B cell (primary cell): Measurements from ENCODE around the gene KDF1. TPM values are rescaled to one million over a fixed set of nuclear protein-coding genes. Genes with fewer than 3 reads are reported as not detected.

Experiments used
- ATAC-seq: fragments of 200-7000 bp; cut with Tn5 transposase; one replicate; pipeline ENCODE4 v1.10.0; 2021; ENCODE audit warnings: low read depth, mild to moderate bottlenecking, moderate number of reproducible peaks, moderate library complexity
- CTCF ChIA-PET: fragments of 350-600 bp; sonication (Branson Sonifier 250); formaldehyde crosslinking; loops from one replicate; lab custom pipeline; 2021; ENCODE audit warnings: antibody characterized with exemption, inconsistent platforms; lab: Charles Lee
- POLR2A ChIA-PET: fragments of 350-600 bp; sonication (Branson Sonifier 250); formaldehyde crosslinking; loops from one replicate; lab custom pipeline; 2021; ENCODE audit warnings: antibody characterized with exemption; lab: Charles Lee
- DNase-seq: peaks from one replicate; pipeline ENCODE4 v3.0.0; 2013
- H2AFZ ChIP-seq: 2 replicates; pipeline ENCODE4 v1.6.1; 2012; ENCODE audit warnings: mild to moderate bottlenecking, low read depth, low read length; ENCODE audit not compliant: insufficient read depth, poor library complexity, severe bottlenecking
- H3K27ac ChIP-seq, 2 donors: 1 replicate in 1 of 2; 2 replicates in 1 of 2; pipeline ENCODE4 v1.5.1; 2012 to 2013; ENCODE audit warnings: low read length in 2 of 2, mild to moderate bottlenecking in 2 of 2, moderate library complexity in 1 of 2
- H3K27me3 ChIP-seq, 4 experiments: fragments of 200-600 bp in 1 of 4; sonication (generic) in 1 of 4; replicated peaks in 1 of 4; 1 replicate in 2 of 4; 2 replicates in 2 of 4; pipeline versions ENCODE4 v1.6.1 to v1.7.0; 2013 to 2016; ENCODE audit warnings: low read length in 3 of 4, mild to moderate bottlenecking in 2 of 4, mixed read lengths in 1 of 4, moderate library complexity in 1 of 4; ENCODE audit not compliant: insufficient read depth in 4 of 4, control insufficient read depth in 3 of 4; ENCODE audit errors: control extremely low read depth in 1 of 4
- H3K36me3 ChIP-seq, 2 experiments: replicated peaks in 1 of 2; 1 replicate in 1 of 2; 2 replicates in 1 of 2; pipeline versions ENCODE4 v1.6.1 to v1.7.1; 2013; ENCODE audit warnings: low read length in 1 of 2; ENCODE audit not compliant: insufficient read depth in 2 of 2, control insufficient read depth in 1 of 2; ENCODE audit errors: control extremely low read depth in 1 of 2, extremely low read depth in 1 of 2
- H3K4me1 ChIP-seq, 2 donors: fragments of 200-600 bp in 1 of 2; sonication (generic) in 1 of 2; 1 replicate in 1 of 2; 2 replicates in 1 of 2; pipeline versions ENCODE4 v1.5.1 to v1.6.1; 2013 to 2017; ENCODE audit warnings: low read length in 2 of 2; ENCODE audit not compliant: control insufficient read depth in 2 of 2, insufficient read depth in 2 of 2
- H3K4me2 ChIP-seq: replicated peaks from 2 replicates; pipeline ENCODE3; 2012; ENCODE audit warnings: mild to moderate bottlenecking, low read depth, low read length; ENCODE audit not compliant: poor library complexity, severe bottlenecking
- H3K4me3 ChIP-seq, 5 experiments: fragments of 200-600 bp in 1 of 5; sonication (generic) in 1 of 5; 1 replicate in 3 of 5; 2 replicates in 2 of 5; pipeline versions ENCODE4 v1.5.1 to v1.7.0; 2011 to 2016; ENCODE audit warnings: low read length in 4 of 5, mild to moderate bottlenecking in 4 of 5, low read depth in 2 of 5, control low read depth in 1 of 5, moderate library complexity in 1 of 5; ENCODE audit not compliant: insufficient read depth in 1 of 5; ENCODE audit errors: control extremely low read depth in 1 of 5, extremely low read depth in 1 of 5
- H3K79me2 ChIP-seq: fragments of 200-600 bp; sonication (generic); one replicate; pipeline ENCODE4 v1.6.0; 2016; ENCODE audit warnings: low read length; ENCODE audit not compliant: control insufficient read depth, insufficient read depth
- H3K9ac ChIP-seq: fragments of 200-600 bp; sonication (generic); 2 replicates; pipeline ENCODE4 v1.6.1; 2017; ENCODE audit warnings: mild to moderate bottlenecking, low read length, moderate library complexity
- H3K9me3 ChIP-seq, 3 donors: one replicate each; pipeline versions ENCODE4 v1.6.1 to v1.7.1; 2013; ENCODE audit warnings: low read length in 2 of 3; ENCODE audit not compliant: control insufficient read depth in 2 of 3, insufficient read depth in 1 of 3; ENCODE audit errors: control extremely low read depth in 1 of 3
- H4K20me1 ChIP-seq: 2 replicates; pipeline ENCODE4 v1.6.0; 2012; ENCODE audit warnings: mild to moderate bottlenecking, low read length; ENCODE audit not compliant: insufficient read depth, control insufficient read depth, poor library complexity, severe bottlenecking
- H3K27ac Mint-ChIP-seq: one replicate; pipeline ENCODE4 v1.8.0; 2021; ENCODE audit warnings: mixed read lengths
- H3K27me3 Mint-ChIP-seq: one replicate; pipeline ENCODE4 v1.8.0; 2021; ENCODE audit warnings: mixed read lengths
- H3K4me1 Mint-ChIP-seq: one replicate; pipeline ENCODE4 v1.8.0; 2021; ENCODE audit warnings: mixed read lengths
- H3K4me3 Mint-ChIP-seq: one replicate; pipeline ENCODE4 v1.8.0; 2021; ENCODE audit warnings: mixed read lengths
- H3K9me3 Mint-ChIP-seq: one replicate; pipeline ENCODE4 v1.8.0; 2022; ENCODE audit warnings: mixed read lengths; ENCODE audit not compliant: insufficient read depth
- EZH2 ChIP-seq: IDR thresholded peaks from 2 replicates; pipeline ENCODE4 v1.6.1; 2012; ENCODE audit warnings: borderline replicate concordance, low read depth, mild to moderate bottlenecking, moderate library complexity, low read length; ENCODE audit not compliant: insufficient read depth, poor library complexity, severe bottlenecking
- WGBS: methylation state at CpG from one replicate; pipeline ENCODE4 v1.1.5; 2013; ENCODE audit warnings: missing lambda C conversion rate; ENCODE audit not compliant: insufficient coverage; 5-methylcytosine and 5-hydroxymethylcytosine counted together
- intact Hi-C: fragments of 100-400 bp; cut with micrococcal nuclease; formaldehyde crosslinking; loops from one replicate; pipeline ENCODE4 v1.10.0; 2022
- polyA plus RNA-seq: library from polyadenylated mRNA; depleted of rRNA; stranded (reverse); fragments of >200 nt; gene quantifications from 2 replicates; pipeline ENCODE4 v1.2.3, GENCODE V29; 2012
- total RNA-seq, 2 donors: library from RNA; stranded (reverse); fragments of 120-200 nt in 1 of 2; gene quantifications; 1 replicate in 1 of 2; 2 replicates in 1 of 2; pipeline versions ENCODE4 v1.2.3 to v1.2.4, GENCODE V29; 2013 to 2022
- TF ChIP-seq, protein P1 (sequence below): fragments of 200-600 bp; IDR thresholded peaks from one replicate; pipeline ENCODE4 v1.8.0; 2022; ENCODE audit warnings: antibody characterized with exemption, mild to moderate bottlenecking

Gene KDF1
- total and polyA plus RNA-seq, 2 donors (not counting 1 experiment from before 2014, with no cell fraction given) = 0.74 to 2.6 TPM

DNA sequence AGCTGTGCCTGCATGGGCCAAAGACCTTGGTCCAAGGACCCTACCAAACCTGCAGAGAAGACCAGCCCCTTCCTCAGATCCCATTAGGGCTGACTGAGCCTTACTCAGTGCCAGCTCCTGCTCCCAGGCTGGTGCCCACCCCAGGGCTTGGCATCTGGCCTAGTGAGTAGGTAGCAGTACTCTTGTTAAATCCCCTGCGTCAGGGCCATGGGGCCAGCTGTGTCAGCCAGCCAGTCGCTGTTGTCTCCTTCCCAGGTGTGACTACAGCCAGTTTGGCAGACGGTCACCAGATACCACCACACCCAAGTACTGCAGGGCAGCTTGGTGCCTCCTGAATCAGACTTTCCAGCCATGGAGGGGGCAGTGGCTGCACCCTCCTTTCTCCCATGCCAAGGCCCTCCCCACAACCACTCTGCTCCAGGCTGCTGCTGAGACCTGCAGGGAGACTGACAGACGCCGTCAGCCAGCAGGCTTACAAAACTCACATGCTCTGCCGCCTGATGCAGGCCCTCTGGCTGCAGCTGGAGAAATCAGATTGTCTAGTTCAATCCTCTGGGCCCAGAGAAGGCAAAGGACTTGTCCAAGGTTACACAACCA is 49.4 kb upstream of the KDF1 start:
- Mint-ChIP-seq H3K4me3 (no peak overlapping the region), H3K27me3 (peaks cover 18% of the 10 kb centered on the region), H3K27ac (no peak overlapping the region), H3K9me3 (no peaks in the 10 kb centered on the region), H3K4me1 (peaks cover 12% of the 10 kb centered on the region)
- Histone ChIP-seq H4K20me1 (no peaks in the 10 kb centered on the region), H3K9me3 (peaks cover 0 to 10% (median 0%) of the 10 kb centered on the region in 3 donors), H3K4me2 (no peak overlapping the region), H3K27ac (no peak overlapping the region), H3K4me1 (peaks cover 14 to 15% of the 10 kb centered on the region in 2 donors), H2AFZ (no peak overlapping the region), H3K9ac (no peak overlapping the region), H3K36me3 (no peaks in the 10 kb centered on the region), H3K4me3 (no peak overlapping the region), H3K79me2 (no peaks in the 10 kb centered on the region), H3K27me3 (peaks cover 0 to 24% (median 11%) of the 10 kb centered on the region in 4 experiments)
- no peak for TF ChIP-seq EZH2
- TF ChIP-seq, protein P1, sequence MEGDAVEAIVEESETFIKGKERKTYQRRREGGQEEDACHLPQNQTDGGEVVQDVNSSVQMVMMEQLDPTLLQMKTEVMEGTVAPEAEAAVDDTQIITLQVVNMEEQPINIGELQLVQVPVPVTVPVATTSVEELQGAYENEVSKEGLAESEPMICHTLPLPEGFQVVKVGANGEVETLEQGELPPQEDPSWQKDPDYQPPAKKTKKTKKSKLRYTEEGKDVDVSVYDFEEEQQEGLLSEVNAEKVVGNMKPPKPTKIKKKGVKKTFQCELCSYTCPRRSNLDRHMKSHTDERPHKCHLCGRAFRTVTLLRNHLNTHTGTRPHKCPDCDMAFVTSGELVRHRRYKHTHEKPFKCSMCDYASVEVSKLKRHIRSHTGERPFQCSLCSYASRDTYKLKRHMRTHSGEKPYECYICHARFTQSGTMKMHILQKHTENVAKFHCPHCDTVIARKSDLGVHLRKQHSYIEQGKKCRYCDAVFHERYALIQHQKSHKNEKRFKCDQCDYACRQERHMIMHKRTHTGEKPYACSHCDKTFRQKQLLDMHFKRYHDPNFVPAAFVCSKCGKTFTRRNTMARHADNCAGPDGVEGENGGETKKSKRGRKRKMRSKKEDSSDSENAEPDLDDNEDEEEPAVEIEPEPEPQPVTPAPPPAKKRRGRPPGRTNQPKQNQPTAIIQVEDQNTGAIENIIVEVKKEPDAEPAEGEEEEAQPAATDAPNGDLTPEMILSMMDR = no peak
- ChIA-PET CTCF (interaction anchor here (1.3 to 1.6 kb wide), 2 partner anchors 11 to 13 kb away, joined by 4 to 6 read pairs; no protein-coding TSS in a partner anchor), POLR2A (no interaction called here)
- ATAC-seq = no peak
- intact Hi-C loops = no loop called here
- DNase-seq = no peak
- WGBS = 94% methylated on average over 6 of the region's 6 CpGs

DNA sequence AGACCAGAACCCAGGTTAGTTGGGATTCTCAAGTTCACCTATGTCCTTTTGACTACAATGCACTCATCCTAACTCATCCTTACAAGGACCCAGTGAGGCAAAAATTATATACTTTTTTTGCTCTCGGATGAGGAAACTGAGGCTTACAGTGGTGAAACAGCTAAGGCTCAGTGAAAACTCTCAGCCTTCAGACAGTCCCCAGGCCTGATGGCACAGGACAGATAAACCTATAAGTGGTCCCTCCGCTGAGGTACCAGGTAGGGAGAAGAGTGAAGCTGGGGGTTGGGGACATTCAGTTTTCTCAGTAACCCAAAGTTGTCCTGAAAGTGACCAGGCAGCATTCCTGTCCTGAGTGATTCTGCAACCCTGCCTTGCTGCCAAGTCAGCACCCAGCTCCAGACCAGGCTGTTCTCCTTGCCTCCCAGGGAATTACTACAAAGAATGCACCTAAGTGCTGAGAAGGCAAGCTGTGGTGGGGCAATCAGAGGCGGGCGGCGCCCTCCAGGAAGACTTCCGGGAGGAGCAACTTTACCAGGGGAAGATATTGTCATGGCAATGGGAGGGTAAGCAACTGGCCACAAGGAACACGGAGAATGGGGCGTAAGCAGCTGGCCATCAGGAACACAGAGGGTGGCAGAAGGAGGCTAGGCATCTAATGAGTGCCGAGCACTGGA is 47.8 kb upstream of the KDF1 start:
- Histone ChIP-seq H3K79me2 (no peaks in the 10 kb centered on the region), H4K20me1 (no peaks in the 10 kb centered on the region), H3K27ac (no peak overlapping the region), H3K36me3 (no peaks in the 10 kb centered on the region), H3K4me1 (peaks cover 12% of the 10 kb centered on the region in 2 donors), H3K9me3 (peaks cover 0 to 10% (median 0%) of the 10 kb centered on the region in 3 donors), H3K4me2 (no peak overlapping the region), H2AFZ (no peak overlapping the region), H3K9ac (no peak overlapping the region), H3K27me3 (peaks cover 0 to 22% (median 11%) of the 10 kb centered on the region in 4 experiments), H3K4me3 (no peak overlapping the region)
- ChIA-PET CTCF (interaction anchor here (0.7 to 1.0 kb wide), 2 partner anchors 38 to 101 kb away, joined by 3 to 4 read pairs; no protein-coding TSS in a partner anchor), POLR2A (interaction anchor here (0.6 kb wide), 1 partner anchor 664 kb away, joined by 11 read pairs; no protein-coding TSS in a partner anchor)
- no peak overlapping the region for H3K27ac Mint-ChIP-seq
- 100% methylated on average over 5 of the region's 9 CpGs for WGBS
- DNase-seq = no peak
- TF ChIP-seq, protein P1 = no peak
- TF ChIP-seq EZH2 = no peak
- no peak overlapping the region for H3K4me3 Mint-ChIP-seq
- no peak for ATAC-seq
- H3K9me3 Mint-ChIP-seq = no peaks in the 10 kb centered on the region
- peaks cover 12% of the 10 kb centered on the region for H3K4me1 Mint-ChIP-seq
- intact Hi-C loops = no loop called here
- peaks cover 18% of the 10 kb centered on the region for H3K27me3 Mint-ChIP-seq
